ENCODE results near the gene TSBP1.

GRCh38 chr6:32252331-32253009 is 119.2 kb downstream of the TSBP1 start:
- TF ChIP-seq MXI1 (conservative IDR thresholded peaks at IDR 0.05; ENCODE audit: poor library complexity, severe bottlenecking): no peak
- TF ChIP-seq, protein P1, sequence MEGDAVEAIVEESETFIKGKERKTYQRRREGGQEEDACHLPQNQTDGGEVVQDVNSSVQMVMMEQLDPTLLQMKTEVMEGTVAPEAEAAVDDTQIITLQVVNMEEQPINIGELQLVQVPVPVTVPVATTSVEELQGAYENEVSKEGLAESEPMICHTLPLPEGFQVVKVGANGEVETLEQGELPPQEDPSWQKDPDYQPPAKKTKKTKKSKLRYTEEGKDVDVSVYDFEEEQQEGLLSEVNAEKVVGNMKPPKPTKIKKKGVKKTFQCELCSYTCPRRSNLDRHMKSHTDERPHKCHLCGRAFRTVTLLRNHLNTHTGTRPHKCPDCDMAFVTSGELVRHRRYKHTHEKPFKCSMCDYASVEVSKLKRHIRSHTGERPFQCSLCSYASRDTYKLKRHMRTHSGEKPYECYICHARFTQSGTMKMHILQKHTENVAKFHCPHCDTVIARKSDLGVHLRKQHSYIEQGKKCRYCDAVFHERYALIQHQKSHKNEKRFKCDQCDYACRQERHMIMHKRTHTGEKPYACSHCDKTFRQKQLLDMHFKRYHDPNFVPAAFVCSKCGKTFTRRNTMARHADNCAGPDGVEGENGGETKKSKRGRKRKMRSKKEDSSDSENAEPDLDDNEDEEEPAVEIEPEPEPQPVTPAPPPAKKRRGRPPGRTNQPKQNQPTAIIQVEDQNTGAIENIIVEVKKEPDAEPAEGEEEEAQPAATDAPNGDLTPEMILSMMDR (IDR thresholded peaks at IDR 0.05; ENCODE audit: poor library complexity, severe bottlenecking): no peak
